GM18519 (cell line): ENCODE measurements around the gene STXBP5.

ENCODE experiments used
- ATAC-seq: cut with Tn5 transposase; IDR thresholded peaks from one replicate; pipeline ENCODE4 v1.9.1; 2021; ENCODE audit warnings: mild to moderate bottlenecking, moderate library complexity; ENCODE audit not compliant: unreplicated experiment, low FRiP score

STXBP5 gene

GRCh38 chr6:147207837-147208754 lies 3.9 kb downstream of the STXBP5 start:
- ATAC-seq, result no peak

GRCh38 chr6:147209762-147210449 lies 5.7 kb downstream of the STXBP5 start:
- ATAC-seq, result no peak

GRCh38 chr6:147211349-147211748 lies 7.1 kb downstream of the STXBP5 start:
- no peak for ATAC-seq

- no peak for ATAC-seq
Observed at GRCh38 chr6:147211831-147212230, 7.6 kb downstream of the STXBP5 start.

- ATAC-seq, result no peak
Observed at GRCh38 chr6:147212622-147213021, 8.4 kb downstream of the STXBP5 start.

GRCh38 chr6:147213772-147214171 lies 9.6 kb downstream of the STXBP5 start:
- no peak for ATAC-seq

GRCh38 chr6:147214248-147215227 lies 10.3 kb downstream of the STXBP5 start:
- ATAC-seq, result no peak

GRCh38 chr6:147216915-147217314 lies 12.7 kb downstream of the STXBP5 start:
- ATAC-seq, result no peak

GRCh38 chr6:147217840-147218404 lies 13.7 kb downstream of the STXBP5 start:
- ATAC-seq, result no peak

GRCh38 chr6:147218797-147219196 lies 14.6 kb downstream of the STXBP5 start:
- no peak for ATAC-seq

- no peak for ATAC-seq
Observed at GRCh38 chr6:147219463-147219862, 15.2 kb downstream of the STXBP5 start.

- no peak for ATAC-seq
Observed at GRCh38 chr6:147220345-147220744, 16.1 kb downstream of the STXBP5 start.

- no peak for ATAC-seq
Observed at GRCh38 chr6:147221739-147222138, 17.5 kb downstream of the STXBP5 start.

GRCh38 chr6:147222160-147222838 lies 18.1 kb downstream of the STXBP5 start:
- ATAC-seq, result no peak

- ATAC-seq, result no peak
Observed at GRCh38 chr6:147223736-147224135, 19.5 kb downstream of the STXBP5 start.

- no peak for ATAC-seq
Observed at GRCh38 chr6:147226163-147226724, 22.0 kb downstream of the STXBP5 start.

GRCh38 chr6:147226877-147227276 lies 22.7 kb downstream of the STXBP5 start:
- ATAC-seq, result no peak

- ATAC-seq, result no peak
Observed at GRCh38 chr6:147227770-147228320, 23.6 kb downstream of the STXBP5 start.

- no peak for ATAC-seq
Observed at GRCh38 chr6:147231589-147231988, 27.4 kb downstream of the STXBP5 start.
